BLaER1 treated with 17β-estradiol and CSF1 and Interleukin-3, amounts not matched to agents 10 nM and 100 nM (cell line): ENCODE measurements around the gene CPLX3.

ENCODE experiments used
- H3K27ac ChIP-seq, 11 experiments: shearing (Covaris generic); formaldehyde crosslinking; 2 replicates each; pipeline ENCODE4 v1.8.1; 2022
- H3K27me3 ChIP-seq, 11 experiments: shearing (Covaris generic); formaldehyde crosslinking; 2 replicates each; pipeline ENCODE4 v1.8.1; 2022
- H3K36me3 ChIP-seq, 11 experiments: shearing (Covaris generic); formaldehyde crosslinking; 2 replicates each; pipeline ENCODE4 v1.8.1; 2022
- H3K4me1 ChIP-seq, 10 experiments: shearing (Covaris generic); formaldehyde crosslinking; 2 replicates each; pipeline ENCODE4 v1.8.1; 2022
- H3K4me2 ChIP-seq, 11 experiments: shearing (Covaris generic); formaldehyde crosslinking; 2 replicates each; pipeline ENCODE4 v1.8.1; 2022
- H3K4me3 ChIP-seq, 10 experiments: shearing (Covaris generic); formaldehyde crosslinking; 2 replicates each; pipeline ENCODE4 v1.8.1; 2022
- H3K9ac ChIP-seq, 11 experiments: shearing (Covaris generic); formaldehyde crosslinking; 2 replicates each; pipeline ENCODE4 v1.8.1; 2022
- H3K9me3 ChIP-seq, 11 experiments: shearing (Covaris generic); formaldehyde crosslinking; replicated peaks in 1 of 11; 2 replicates each; pipeline ENCODE4 v1.8.1; 2022
- H4K20me1 ChIP-seq, 11 experiments: shearing (Covaris generic); formaldehyde crosslinking; 2 replicates each; pipeline ENCODE4 v1.8.1; 2022
- Cebpa-rat ChIP-seq, 11 experiments: shearing (Covaris generic); IDR thresholded peaks; 2 replicates each; pipeline ENCODE4 v1.8.1; 2022

CPLX3 gene, protein sequence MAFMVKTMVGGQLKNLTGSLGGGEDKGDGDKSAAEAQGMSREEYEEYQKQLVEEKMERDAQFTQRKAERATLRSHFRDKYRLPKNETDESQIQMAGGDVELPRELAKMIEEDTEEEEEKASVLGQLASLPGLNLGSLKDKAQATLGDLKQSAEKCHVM

DNA sequence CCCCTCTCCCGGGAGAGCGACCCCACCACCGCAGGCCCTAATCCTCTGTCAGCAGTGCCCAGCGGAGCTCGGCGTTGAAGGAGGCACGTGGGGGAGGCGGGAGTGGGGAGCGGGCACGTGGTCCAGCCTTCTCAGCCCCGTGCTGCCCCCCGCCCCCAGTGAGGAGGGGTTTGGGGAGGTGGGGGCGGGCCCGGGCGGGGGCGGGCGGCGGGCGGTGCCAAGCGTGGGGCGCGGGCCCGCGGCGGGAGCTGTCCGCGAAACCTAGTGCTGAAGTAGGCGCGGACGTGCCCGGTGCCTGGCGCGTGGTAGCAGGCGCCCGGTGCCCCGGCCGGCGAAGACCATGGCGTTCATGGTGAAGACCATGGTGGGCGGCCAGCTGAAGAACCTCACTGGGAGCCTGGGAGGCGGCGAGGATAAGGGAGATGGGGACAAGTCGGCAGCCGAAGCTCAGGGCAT is at the start of gene CPLX3:
Gene CPLX3 (plus strand): TSS at position 264 of the 456 bp plus-strand sequence. CDS start 77 bp downstream, at position 341.
- Histone ChIP-seq H3K27ac (no peak within 1 kb of the TSS), H3K9ac (no peak within 1 kb of the TSS), H3K4me3 (no peak within 1 kb of the TSS), H3K36me3 (no peaks in the 10 kb centered on the region), H3K4me1 (peaks cover 12 to 26% (median 20%) of the 10 kb centered on the region in 10 experiments), H3K27me3 (peaks cover 0 to 12% (median 5%) of the 10 kb centered on the region in 11 experiments; a peak in 8 of 22 replicates), H3K4me2 (no peak within 1 kb of the TSS), H4K20me1 (peaks cover 0 to 12% (median 0%) of the 10 kb centered on the region in 11 experiments; a peak in 6 of 22 replicates), H3K9me3 (no peaks in the 10 kb centered on the region)
- TF ChIP-seq Cebpa-rat (IDR thresholded peaks at IDR 0.05), result no peak

DNA sequence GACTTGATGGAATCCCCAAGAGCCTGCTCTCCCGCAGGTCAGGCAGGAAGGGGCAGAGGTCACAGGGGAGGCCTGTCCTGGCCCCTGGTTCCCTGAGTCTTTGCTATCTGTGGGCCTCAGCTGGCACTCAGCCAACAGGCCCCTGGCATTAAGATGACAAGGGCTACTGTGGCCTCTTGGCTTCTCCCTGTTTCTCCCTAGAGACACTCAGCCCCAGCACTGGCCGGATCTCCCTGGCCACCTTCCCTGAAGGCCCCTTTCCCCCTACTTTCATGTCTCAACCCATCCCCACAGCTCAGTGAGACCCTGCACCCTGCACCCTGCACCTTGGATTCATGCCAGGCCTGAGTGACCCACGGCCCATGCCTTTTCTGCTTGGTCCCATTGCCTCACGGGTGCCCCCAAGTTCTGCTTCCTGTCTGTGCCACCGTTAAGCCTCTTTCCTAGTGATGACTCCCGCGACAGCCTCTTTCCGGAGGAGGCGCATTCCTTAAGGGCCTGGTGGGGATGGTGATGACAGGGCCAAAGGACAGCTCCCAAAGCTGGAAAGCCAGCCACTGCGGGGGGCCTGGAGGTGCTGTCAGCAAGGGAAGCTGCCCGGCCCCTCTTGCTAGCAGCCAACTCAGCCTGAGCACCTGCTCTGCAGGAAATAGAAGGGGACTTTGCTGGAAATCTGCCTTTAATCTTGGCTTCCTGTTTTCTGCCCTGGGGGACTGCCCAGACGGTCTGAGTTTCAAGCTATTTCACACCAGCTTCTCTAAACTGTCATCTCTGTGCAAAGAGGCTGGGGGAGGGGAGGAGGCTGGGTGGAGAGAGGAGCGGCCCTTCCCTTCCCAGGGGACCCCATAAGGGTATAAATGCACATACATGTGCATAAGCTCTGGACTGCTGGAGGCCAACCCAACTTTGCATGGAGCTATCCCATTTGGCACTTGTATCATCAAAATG is 49.3 kb upstream of the CPLX3 start:
- peak in 8 of 11 experiments; percentile 51 to 95 (median 88); a peak in 16 of 22 replicates for TF ChIP-seq Cebpa-rat (IDR thresholded peaks at IDR 0.05)
- Histone ChIP-seq H3K9me3 (no peaks in the 10 kb centered on the region), H3K27me3 (no peaks in the 10 kb centered on the region), H3K4me3 (peak overlapping the region; percentile 17 to 51 (median 36); a peak in 17 of 20 replicates), H3K27ac (peak overlapping the region; percentile 98 to 100 (median 100)), H3K4me1 (peaks cover 96 to 97% (median 96%) of the 10 kb centered on the region in 10 experiments), H3K9ac (peak overlapping the region; percentile 77 to 99 (median 81)), H3K36me3 (no peaks in the 10 kb centered on the region), H4K20me1 (no peaks in the 10 kb centered on the region; a peak in 1 of 22 replicates), H3K4me2 (peak overlapping the region; percentile 94 to 100 (median 98))

DNA sequence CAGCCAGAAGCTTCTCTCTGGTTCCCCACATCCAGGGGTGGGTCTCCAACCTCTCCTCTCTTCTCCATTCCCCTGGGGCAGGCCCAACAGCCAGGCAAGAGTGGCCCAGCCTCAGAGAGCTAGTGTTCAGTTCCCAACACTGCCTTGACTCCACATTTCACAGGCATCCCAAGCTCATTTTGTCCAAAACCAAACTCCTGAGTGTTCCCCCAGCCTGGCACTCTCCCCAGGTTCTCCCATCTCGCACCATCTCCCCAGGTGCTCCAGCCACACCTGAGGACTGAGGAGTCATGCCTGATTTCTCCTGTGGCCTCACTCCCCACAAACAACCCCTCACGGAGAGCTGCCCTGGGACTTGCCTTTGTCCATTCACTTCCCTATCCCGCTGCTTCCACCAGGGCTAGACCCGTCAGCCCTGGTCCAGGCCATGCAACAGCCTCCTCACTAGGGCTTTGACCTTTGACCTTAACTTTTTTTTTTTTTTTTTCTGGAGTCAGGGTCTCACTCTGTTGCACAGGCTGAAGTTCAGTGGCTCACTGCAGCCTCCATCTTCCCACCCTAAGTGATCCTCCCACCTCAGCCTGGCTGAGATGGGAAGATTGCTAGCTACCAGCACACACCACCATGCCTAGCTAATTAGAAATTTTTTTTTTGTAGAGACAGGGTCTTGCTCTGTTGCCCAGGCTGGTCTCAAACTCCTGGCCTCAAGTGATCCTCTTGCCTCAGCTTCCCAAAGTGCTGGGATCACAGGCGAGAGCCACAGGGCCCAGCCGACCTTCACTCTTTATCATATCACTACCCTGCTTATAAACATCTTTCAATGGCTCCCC is 48.4 kb upstream of the CPLX3 start:
- Histone ChIP-seq H4K20me1 (peaks cover 0 to 6% (median 4%) of the 10 kb centered on the region in 11 experiments; a peak in 11 of 22 replicates), H3K4me1 (peaks cover 87 to 92% (median 88%) of the 10 kb centered on the region in 10 experiments), H3K36me3 (no peaks in the 10 kb centered on the region), H3K27me3 (no peaks in the 10 kb centered on the region), H3K9me3 (no peaks in the 10 kb centered on the region), H3K4me2 (peak overlapping the region; percentile 94 to 100 (median 98)), H3K9ac (peak overlapping the region; percentile 68 to 99 (median 81); a peak in 21 of 22 replicates), H3K27ac (peak overlapping the region; percentile 98 to 100 (median 100)), H3K4me3 (peak overlapping the region in 7 of 10 experiments; percentile 3 to 51 (median 27); a peak in 5 of 20 replicates)
- no peak for TF ChIP-seq Cebpa-rat (IDR thresholded peaks at IDR 0.05)

DNA sequence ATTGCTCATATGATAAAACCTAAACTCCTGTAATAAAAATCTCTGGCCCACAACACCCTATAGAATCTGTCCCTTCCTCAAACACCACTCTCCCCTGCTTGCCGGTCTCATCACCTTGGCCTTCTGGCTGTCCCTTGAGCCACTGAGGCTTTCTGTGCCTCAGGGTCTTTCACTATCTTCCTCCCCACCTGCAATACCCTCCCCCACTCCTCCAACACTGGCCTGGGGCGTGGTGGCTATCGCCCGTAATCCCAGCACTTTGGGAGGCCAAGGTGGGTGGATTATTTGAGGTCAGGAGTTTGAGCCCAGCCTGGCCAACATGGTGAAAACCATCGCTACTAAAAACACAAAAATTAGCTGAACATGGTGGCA is 47.8 kb upstream of the CPLX3 start:
- Histone ChIP-seq H3K36me3 (no peaks in the 10 kb centered on the region), H4K20me1 (peaks cover under 1 to 12% (median 9%) of the 10 kb centered on the region in 11 experiments; a peak in 19 of 22 replicates), H3K27me3 (no peaks in the 10 kb centered on the region), H3K4me1 (peaks cover 81 to 92% (median 84%) of the 10 kb centered on the region in 10 experiments), H3K9ac (peak overlapping the region; percentile 68 to 99 (median 81); a peak in 21 of 22 replicates), H3K9me3 (no peaks in the 10 kb centered on the region), H3K4me3 (0 out of 20 replicates have a peak overlapping the region, but pooled peaks of 1 of the 10 experiments have one; percentile 3), H3K4me2 (peak overlapping the region; percentile 94 to 100 (median 98)), H3K27ac (peak overlapping the region; percentile 98 to 100 (median 100))
- no peak for TF ChIP-seq Cebpa-rat (IDR thresholded peaks at IDR 0.05)

DNA sequence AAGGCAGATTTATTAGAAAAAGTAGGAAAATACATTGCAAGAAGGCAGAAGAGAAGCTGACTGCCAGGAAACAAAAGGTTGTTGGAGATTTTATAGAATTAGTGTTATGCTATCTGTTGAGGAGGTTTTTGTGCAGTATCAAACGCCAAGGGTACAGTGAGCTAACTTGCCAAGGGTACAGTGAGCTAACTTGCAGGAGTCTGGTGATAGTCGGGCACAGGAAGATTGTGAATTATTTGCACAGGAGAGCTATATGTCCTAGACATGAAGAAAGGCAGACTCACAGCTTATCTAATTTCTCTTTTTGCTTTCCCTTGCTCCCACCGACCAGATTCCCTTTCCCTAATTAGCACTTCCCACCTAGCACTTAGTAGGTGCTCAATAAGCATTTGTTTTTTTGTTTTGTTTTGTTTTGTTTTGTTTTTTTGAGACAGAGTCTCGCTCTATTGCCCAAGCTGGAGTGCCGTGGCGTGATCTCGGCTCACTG is 47.2 kb upstream of the CPLX3 start:
- Histone ChIP-seq H3K4me3 (no peak overlapping the region), H3K9ac (peak overlapping the region in 10 of 11 experiments; percentile 78 to 99 (median 82); a peak in 14 of 22 replicates), H3K36me3 (peaks cover 0 to 5% (median 0%) of the 10 kb centered on the region in 11 experiments; a peak in 2 of 22 replicates), H3K27me3 (no peaks in the 10 kb centered on the region), H3K4me2 (peak overlapping the region; percentile 94 to 100 (median 98)), H3K27ac (peak overlapping the region; percentile 98 to 100 (median 100); a peak in 21 of 22 replicates), H3K9me3 (no peaks in the 10 kb centered on the region), H4K20me1 (peaks cover 5 to 18% (median 15%) of the 10 kb centered on the region in 11 experiments; a peak in 20 of 22 replicates), H3K4me1 (peaks cover 75 to 92% (median 84%) of the 10 kb centered on the region in 10 experiments)
- no peak for TF ChIP-seq Cebpa-rat (IDR thresholded peaks at IDR 0.05)

DNA sequence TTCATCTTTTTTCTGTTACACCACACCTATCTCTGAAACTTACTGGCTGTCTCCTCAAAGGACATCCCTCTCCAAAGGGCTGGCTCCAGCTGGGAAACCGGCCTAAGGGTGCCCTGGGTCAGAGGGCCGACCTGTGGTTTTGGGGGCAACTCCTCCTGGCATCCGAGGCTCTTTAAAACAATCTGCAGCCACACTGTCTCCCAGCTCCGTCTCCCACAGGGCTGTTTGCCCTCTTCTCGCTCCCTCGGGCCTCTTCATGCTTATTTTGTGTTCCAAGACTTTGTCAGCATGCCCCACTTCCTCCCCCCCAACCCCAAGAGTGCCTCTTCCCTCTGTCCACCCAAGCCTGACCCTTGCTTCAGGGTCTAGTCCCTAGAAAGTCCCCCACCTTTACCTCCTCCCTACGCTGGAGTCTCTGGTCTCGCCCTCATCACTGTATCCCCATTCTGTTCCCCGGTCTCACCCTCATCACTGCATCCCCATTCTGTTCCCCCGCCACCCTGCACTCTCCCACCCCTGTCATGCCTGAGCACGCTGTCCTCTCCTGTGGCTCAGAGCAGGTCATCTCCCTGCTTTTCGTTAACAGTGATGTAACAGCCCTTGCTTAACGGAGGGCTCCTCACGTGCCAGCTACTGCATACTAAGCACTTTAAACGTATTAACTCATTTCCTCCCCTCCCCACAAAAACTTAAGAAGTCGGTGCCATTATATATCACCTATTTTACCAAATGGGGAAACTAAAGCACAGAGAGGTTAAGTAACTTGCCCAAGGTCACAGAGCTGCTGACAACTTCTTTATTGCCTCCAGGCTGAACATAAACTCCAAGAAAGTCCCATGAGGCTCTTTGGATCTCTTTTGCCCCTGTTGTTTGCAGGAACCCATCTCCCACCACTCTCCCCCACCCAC is 45.6 kb upstream of the CPLX3 start:
- H3K4me2 ChIP-seq, result peak overlapping the region; percentile 94 to 100 (median 98)
- H3K27me3 ChIP-seq, result no peaks in the 10 kb centered on the region
- H3K36me3 ChIP-seq, result peaks cover 0 to 19% (median 9%) of the 10 kb centered on the region in 11 experiments; a peak in 11 of 22 replicates
- peaks cover 75 to 92% (median 84%) of the 10 kb centered on the region in 10 experiments for H3K4me1 ChIP-seq
- TF ChIP-seq Cebpa-rat (IDR thresholded peaks at IDR 0.05), result peak in 3 of 11 experiments; percentile 33 to 57 (median 48); a peak in 3 of 22 replicates
- peaks cover 17 to 34% (median 31%) of the 10 kb centered on the region in 11 experiments; a peak in 21 of 22 replicates for H4K20me1 ChIP-seq
- peak overlapping the region; percentile 98 to 100 (median 99) for H3K9ac ChIP-seq
- H3K27ac ChIP-seq, result peak overlapping the region; percentile 98 to 100 (median 100)
- H3K9me3 ChIP-seq, result no peaks in the 10 kb centered on the region
- H3K4me3 ChIP-seq, result peak overlapping the region; percentile 76 to 92 (median 82)
